Measurements from ENCODE around the gene CA7.
"Not testable (repeated sequence)": the region's sequence is repeated elsewhere in the genome, so short reads cannot be mapped to it uniquely, and the experiment has no call there.

CA7 gene

GRCh38 chr16:66874079-66874775, 30.0 kb downstream of the CA7 start:
- peak; percentile 41 for DNase-seq

- DNase-seq, result peak; percentile 42
Measured at GRCh38 chr16:66878067-66878466, 33.9 kb downstream of the CA7 start.

GRCh38 chr16:66880288-66881013, 36.2 kb downstream of the CA7 start, which contains the start of gene PDP2:
Gene PDP2 (plus strand): TSS chr16:66880515. CDS start chr16:66884285, 3,770 bp downstream.
- DNase-seq, result peak; percentile 97

GRCh38 chr16:66881014-66881417, 36.8 kb downstream of the CA7 start:
- no peak for DNase-seq

GRCh38 chr16:66881560-66881959, 37.3 kb downstream of the CA7 start:
- DNase-seq, result no peak

- no peak for DNase-seq
Measured at GRCh38 chr16:66881964-66882508, 37.8 kb downstream of the CA7 start.

GRCh38 chr16:66882702-66883101, 38.5 kb downstream of the CA7 start:
- DNase-seq, result no peak

- no peak for DNase-seq
Measured at GRCh38 chr16:66885491-66885890, 41.3 kb downstream of the CA7 start.

GRCh38 chr16:66886321-66886720, 42.1 kb downstream of the CA7 start:
- DNase-seq, result no peak

GRCh38 chr16:66886914-66887313, 42.7 kb downstream of the CA7 start:
- DNase-seq, result no peak

GRCh38 chr16:66888647-66889615, 44.7 kb downstream of the CA7 start:
- DNase-seq, result no peak

- DNase-seq, result no peak
Measured at GRCh38 chr16:66889622-66890021, 45.4 kb downstream of the CA7 start.

GRCh38 chr16:66890799-66891198, 46.6 kb downstream of the CA7 start:
- no peak for DNase-seq

- DNase-seq, result no peak
Measured at GRCh38 chr16:66891360-66891759, 47.1 kb downstream of the CA7 start.

- no peak for DNase-seq
Measured at GRCh38 chr16:66891797-66892196, 47.6 kb downstream of the CA7 start.

GRCh38 chr16:66894055-66894454, 49.8 kb downstream of the CA7 start:
- DNase-seq, result no peak

- peak; percentile 59 for DNase-seq
Measured at GRCh38 chr16:66894948-66895688, 50.9 kb downstream of the CA7 start.

GRCh38 chr16:66895689-66895979, 51.4 kb downstream of the CA7 start:
- no peak for DNase-seq

- DNase-seq, result no peak
Measured at GRCh38 chr16:66895999-66896398, 51.8 kb downstream of the CA7 start.

- not testable (repeated sequence) for DNase-seq
Measured at GRCh38 chr16:66896682-66897081, 52.5 kb downstream of the CA7 start.

- peak; percentile 55 for DNase-seq
Measured at GRCh38 chr16:66898207-66898606, 54.0 kb downstream of the CA7 start.

GRCh38 chr16:66898933-66899309, 54.7 kb downstream of the CA7 start:
- DNase-seq, result no peak

All from fibroblast of skin of right biceps (primary cell).